Endothelial cell of umbilical vein (primary cell): ENCODE measurements around the gene SYK. TPM values are rescaled to one million over a fixed set of nuclear protein-coding genes. Genes with fewer than 3 reads are reported as not detected.

Experiments
- BruUV-seq: library from RNA; stranded (reverse); fragments of 400-500 nt; replicated peaks from 2 replicates; lab custom pipeline; 2021; lab: Mats Ljungman, UMichigan
- CTCF ChIA-PET: fragments of 300-600, 350-600 bp; sonication (Branson Sonifier 250); formaldehyde crosslinking; loops from one replicate; lab custom pipeline; 2021; ENCODE audit warnings: antibody characterized with exemption, inconsistent platforms; lab: Charles Lee
- POLR2A ChIA-PET: fragments of 300-600, 350-600 bp; sonication (Branson Sonifier 250); formaldehyde crosslinking; loops from one replicate; lab custom pipeline; 2021; ENCODE audit warnings: antibody characterized with exemption, inconsistent platforms; lab: Charles Lee
- DNase-seq: peaks from one replicate; pipeline ENCODE4 v3.0.0-alpha.2; 2011; ENCODE audit warnings: low read depth, low spot score
- FAIRE-seq: peaks from 2 replicates; lab custom pipeline; 2011; peaks lifted over from hg19 to GRCh38; lab: Jason Lieb, UNC
- H2AFZ ChIP-seq: 2 replicates; pipeline ENCODE4 v1.6.0; 2012; ENCODE audit warnings: low read depth, low read length, control low read depth, inconsistent platforms
- H3K27ac ChIP-seq: 2 replicates; pipeline ENCODE4 v1.5.1; 2011; ENCODE audit warnings: low read depth, mild to moderate bottlenecking, control low read depth, low read length, moderate library complexity; ENCODE audit not compliant: insufficient read depth
- H3K27me3 ChIP-seq, 2 experiments: 2 replicates each; pipeline versions ENCODE4 v1.6.0 to v1.6.1; 2011; ENCODE audit warnings: low read length in 2 of 2, mixed read lengths in 1 of 2; ENCODE audit not compliant: control insufficient read depth in 2 of 2, insufficient read depth in 2 of 2
- H3K36me3 ChIP-seq, 2 experiments: 2 replicates in 1 of 2; 3 replicates in 1 of 2; pipeline ENCODE4 v1.5.1; 2011; ENCODE audit warnings: low read length in 2 of 2, mild to moderate bottlenecking in 1 of 2, moderate library complexity in 1 of 2; ENCODE audit not compliant: control insufficient read depth in 2 of 2, insufficient read depth in 2 of 2; ENCODE audit errors: extremely low read depth in 1 of 2
- H3K4me1 ChIP-seq: 3 replicates; pipeline ENCODE4 v1.5.1; 2011; ENCODE audit warnings: mild to moderate bottlenecking, low read length; ENCODE audit not compliant: control insufficient read depth, insufficient read depth; ENCODE audit errors: extremely low read depth
- H3K4me2 ChIP-seq: 2 replicates; pipeline ENCODE4 v1.6.1; 2011; ENCODE audit warnings: low read length, control low read depth, mixed read lengths; ENCODE audit not compliant: insufficient read depth
- H3K4me3 ChIP-seq, 3 experiments: fragments of 200-600 bp in 1 of 3; sonication (generic), shearing (Covaris generic) in 1 of 3; replicated peaks in 1 of 3; 2 replicates each; pipeline ENCODE4 v1.5.1; 2011 to 2016; ENCODE audit warnings: control low read depth in 3 of 3, low read length in 3 of 3, mild to moderate bottlenecking in 2 of 3, inconsistent platforms in 1 of 3, low read depth in 1 of 3, moderate library complexity in 1 of 3; ENCODE audit not compliant: insufficient read depth in 1 of 3
- H3K79me2 ChIP-seq: 2 replicates; pipeline ENCODE4 v1.6.0; 2012; ENCODE audit warnings: low read length, inconsistent platforms; ENCODE audit not compliant: control insufficient read depth, insufficient read depth
- H3K9ac ChIP-seq: replicated peaks from 2 replicates; pipeline ENCODE3; 2011; ENCODE audit warnings: low read length, control low read depth; ENCODE audit not compliant: insufficient read depth; ENCODE audit errors: extremely low read depth
- H3K9me1 ChIP-seq: replicated peaks from 3 replicates; pipeline ENCODE4 v1.6.0; 2011; ENCODE audit warnings: mild to moderate bottlenecking, low read length; ENCODE audit not compliant: control insufficient read depth, insufficient read depth; ENCODE audit errors: extremely low read depth
- H3K9me3 ChIP-seq: replicated peaks from 2 replicates; pipeline ENCODE4 v1.5.1; 2012; ENCODE audit warnings: low read length, inconsistent platforms; ENCODE audit not compliant: control insufficient read depth, insufficient read depth
- H4K20me1 ChIP-seq: replicated peaks from 2 replicates; pipeline ENCODE3; 2011; ENCODE audit warnings: mild to moderate bottlenecking, low read length; ENCODE audit not compliant: control insufficient read depth, insufficient read depth; ENCODE audit errors: extremely low read depth
- EZH2 ChIP-seq: IDR thresholded peaks from 2 replicates; pipeline ENCODE4 v1.6.1; 2012; ENCODE audit warnings: borderline replicate concordance, low read depth, mild to moderate bottlenecking, moderate library complexity, low read length, inconsistent platforms; ENCODE audit not compliant: severe bottlenecking
- FOS ChIP-seq: IDR thresholded peaks from 2 replicates; pipeline ENCODE4 v1.6.1; 2011; ENCODE audit warnings: mild to moderate bottlenecking, low read length, moderate library complexity, borderline replicate concordance; ENCODE audit not compliant: insufficient read depth
- GATA2 ChIP-seq: IDR thresholded peaks from 2 replicates; pipeline ENCODE4 v1.7.0; 2011; ENCODE audit warnings: low read depth, mild to moderate bottlenecking, moderate library complexity, mixed read lengths, low read length; ENCODE audit not compliant: insufficient read length, insufficient read depth
- JUN ChIP-seq: IDR thresholded peaks from 2 replicates; pipeline ENCODE4 v1.6.1; 2011; ENCODE audit warnings: borderline replicate concordance, low read depth; ENCODE audit not compliant: insufficient read length, insufficient read depth
- MYC ChIP-seq: IDR thresholded peaks from one replicate; pipeline ENCODE4 v1.6.1; 2011; ENCODE audit warnings: mild to moderate bottlenecking, low read depth, low read length
- POLR2A ChIP-seq: IDR thresholded peaks from 2 replicates; pipeline ENCODE4 v1.6.1; 2012; ENCODE audit warnings: low read depth, mild to moderate bottlenecking, control low read depth, low read length
- POLR2AphosphoS5 ChIP-seq: IDR thresholded peaks from 2 replicates; pipeline ENCODE4 v1.6.1; 2012; ENCODE audit warnings: low read depth, mild to moderate bottlenecking, control low read depth, low read length, moderate library complexity; ENCODE audit not compliant: insufficient read depth
- dilution Hi-C: fragments of 300-500 bp; cut with MboI; formaldehyde crosslinking; loops from one replicate; pipeline ENCODE4 v1.15.0; 2019; ENCODE audit warnings: low sequenced_read_pairs; ENCODE audit not compliant: extremely low pct_ligation_motif_present
- intact Hi-C: fragments of 100-400 bp; cut with micrococcal nuclease; formaldehyde crosslinking; loops from one replicate; pipeline ENCODE4 v1.10.0; 2022
- polyA plus RNA-seq, 4 experiments: library from polyadenylated mRNA; depleted of rRNA in 3 of 4; stranded (reverse) in 3 of 4; unstranded in 1 of 4; fragments of >200 nt; gene quantifications; 2 replicates each; pipeline versions ENCODE4 v1.2.1 to v1.2.3, GENCODE V29; 2011 to 2012; ENCODE audit warnings: missing spikeins in 1 of 4
- total RNA-seq: library from RNA; stranded (reverse); gene quantifications from 2 replicates; pipeline ENCODE4 v1.2.3, GENCODE V29; 2021
- TF ChIP-seq, protein P1 (sequence below): IDR thresholded peaks from 2 replicates; pipeline ENCODE4 v1.6.1; 2011; ENCODE audit not compliant: insufficient read depth, insufficient read length
- TF ChIP-seq, protein P2 (sequence below), 2 donors: IDR thresholded peaks; 1 replicate in 1 of 2; 2 replicates in 1 of 2; pipeline ENCODE4 v1.5.1; 2011; ENCODE audit warnings: low read length in 2 of 2, mild to moderate bottlenecking in 2 of 2, moderate library complexity in 2 of 2, control low read depth in 1 of 2, inconsistent platforms in 1 of 2, low read depth in 1 of 2; ENCODE audit not compliant: insufficient read depth in 1 of 2; ENCODE audit errors: extremely low read depth in 1 of 2

SYK gene
- total and polyA plus RNA-seq, 2 donors (not counting 3 experiments of a cell fraction or from before 2014, with no cell fraction given): not detected

DNA sequence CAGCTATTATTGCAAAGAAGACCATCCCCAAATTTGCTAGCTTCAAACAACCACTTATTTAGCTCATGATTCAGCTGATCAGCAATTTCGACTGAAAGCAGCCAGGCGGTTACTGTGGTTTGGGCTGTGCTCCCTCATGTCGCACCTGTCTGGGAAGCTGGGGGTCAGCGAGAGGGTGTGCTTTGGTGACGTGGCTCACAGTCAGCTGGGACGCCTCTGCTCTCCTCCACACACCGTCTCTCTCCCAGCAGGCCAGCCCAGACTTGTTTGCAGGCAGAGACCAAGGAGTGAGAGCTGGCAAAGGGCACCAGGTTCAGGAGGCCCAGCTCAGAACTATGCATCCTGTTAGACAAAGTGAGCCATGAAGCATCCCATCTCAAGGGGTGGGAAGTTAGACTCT lies 140.9 kb downstream of the SYK start:
- DNase-seq (no peak), FAIRE-seq (no peak)
- no TSS peak for BruUV-seq
- intact Hi-C loops: no loop called here
- dilution Hi-C loops: no loop called here
- TF ChIP-seq GATA2 (no peak), POLR2AphosphoS5 (no peak), EZH2 (no peak), POLR2A (no peak), JUN (no peak), MYC (no peak), FOS (no peak)
- TF ChIP-seq, protein P1, sequence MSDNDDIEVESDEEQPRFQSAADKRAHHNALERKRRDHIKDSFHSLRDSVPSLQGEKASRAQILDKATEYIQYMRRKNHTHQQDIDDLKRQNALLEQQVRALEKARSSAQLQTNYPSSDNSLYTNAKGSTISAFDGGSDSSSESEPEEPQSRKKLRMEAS: no peak
- TF ChIP-seq, protein P2, sequence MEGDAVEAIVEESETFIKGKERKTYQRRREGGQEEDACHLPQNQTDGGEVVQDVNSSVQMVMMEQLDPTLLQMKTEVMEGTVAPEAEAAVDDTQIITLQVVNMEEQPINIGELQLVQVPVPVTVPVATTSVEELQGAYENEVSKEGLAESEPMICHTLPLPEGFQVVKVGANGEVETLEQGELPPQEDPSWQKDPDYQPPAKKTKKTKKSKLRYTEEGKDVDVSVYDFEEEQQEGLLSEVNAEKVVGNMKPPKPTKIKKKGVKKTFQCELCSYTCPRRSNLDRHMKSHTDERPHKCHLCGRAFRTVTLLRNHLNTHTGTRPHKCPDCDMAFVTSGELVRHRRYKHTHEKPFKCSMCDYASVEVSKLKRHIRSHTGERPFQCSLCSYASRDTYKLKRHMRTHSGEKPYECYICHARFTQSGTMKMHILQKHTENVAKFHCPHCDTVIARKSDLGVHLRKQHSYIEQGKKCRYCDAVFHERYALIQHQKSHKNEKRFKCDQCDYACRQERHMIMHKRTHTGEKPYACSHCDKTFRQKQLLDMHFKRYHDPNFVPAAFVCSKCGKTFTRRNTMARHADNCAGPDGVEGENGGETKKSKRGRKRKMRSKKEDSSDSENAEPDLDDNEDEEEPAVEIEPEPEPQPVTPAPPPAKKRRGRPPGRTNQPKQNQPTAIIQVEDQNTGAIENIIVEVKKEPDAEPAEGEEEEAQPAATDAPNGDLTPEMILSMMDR (IDR thresholded peaks at IDR 0.05; ENCODE audit: extremely low read depth in 1 of 2, insufficient read depth in 1 of 2, low read depth in 1 of 2, low read length in 2 of 2): no peak
- H3K79me2 ChIP-seq: no peaks in the 10 kb centered on the region
- H3K9ac ChIP-seq: no peak overlapping the region
- H3K27me3 ChIP-seq: no peaks in the 10 kb centered on the region
- H3K4me2 ChIP-seq: no peak overlapping the region
- ChIA-PET CTCF (interaction anchor here (0.8 kb wide), 1 partner anchor 28 kb away, joined by 3 read pairs; no protein-coding TSS in a partner anchor), POLR2A (no interaction called here)
- no peaks in the 10 kb centered on the region for H3K4me1 ChIP-seq
- H3K9me3 ChIP-seq: no peaks in the 10 kb centered on the region
- no peak overlapping the region for H2AFZ ChIP-seq
- no peaks in the 10 kb centered on the region for H3K36me3 ChIP-seq
- H4K20me1 ChIP-seq: no peaks in the 10 kb centered on the region
- H3K9me1 ChIP-seq: no peaks in the 10 kb centered on the region
- no peak overlapping the region for H3K4me3 ChIP-seq
- no peak overlapping the region for H3K27ac ChIP-seq
